GM23338 (cell line): ENCODE results near the gene TARBP2. TPM values are rescaled to one million over a fixed set of nuclear protein-coding genes. Genes with fewer than 3 reads are reported as not detected.

Experiments
- ATAC-seq: fragments of 200-7000 bp; cut with Tn5 transposase; 3 replicates; pipeline ENCODE4 v1.9.1; 2020
- DNase-seq: peaks from one replicate; pipeline ENCODE4 v3.0.0-alpha.2; 2015; ENCODE audit warnings: low spot score
- H2AFZ ChIP-seq: fragments of 200-600 bp; sonication (generic); 2 replicates; pipeline ENCODE4 v1.8.0; 2016; ENCODE audit warnings: antibody characterized with exemption, mild to moderate bottlenecking, moderate library complexity
- H3F3A ChIP-seq: fragments of 200-600 bp; sonication (generic); replicated peaks from 2 replicates; pipeline ENCODE4 v1.8.0; 2017; ENCODE audit warnings: antibody characterized with exemption, mixed run types, low read depth
- H3K27ac ChIP-seq: fragments of 200-600 bp; sonication (generic); 2 replicates; pipeline ENCODE4 v1.6.1; 2016; ENCODE audit warnings: low read depth
- H3K27me3 ChIP-seq: fragments of 200-600 bp; sonication (generic); 2 replicates; pipeline ENCODE4 v1.8.0; 2016; ENCODE audit warnings: mild to moderate bottlenecking, mixed run types, moderate library complexity; ENCODE audit not compliant: insufficient read depth
- H3K36me3 ChIP-seq: fragments of 200-600 bp; sonication (generic); 2 replicates; pipeline ENCODE4 v1.8.0; 2016; ENCODE audit warnings: mild to moderate bottlenecking; ENCODE audit not compliant: insufficient read depth
- H3K4me1 ChIP-seq: fragments of 200-600 bp; sonication (generic); 2 replicates; pipeline ENCODE4 v1.8.0; 2016; ENCODE audit warnings: mild to moderate bottlenecking, moderate library complexity; ENCODE audit not compliant: insufficient read depth
- H3K4me2 ChIP-seq: fragments of 200-600 bp; sonication (generic); 2 replicates; pipeline ENCODE4 v1.7.1; 2017; ENCODE audit warnings: mixed run types
- H3K4me3 ChIP-seq: fragments of 200-600 bp; sonication (generic); 2 replicates; pipeline ENCODE4 v1.6.1; 2016; ENCODE audit warnings: mixed run types
- H3K79me2 ChIP-seq: fragments of 200-600 bp; sonication (generic); replicated peaks from 2 replicates; pipeline ENCODE4 v1.8.0; 2017; ENCODE audit warnings: mild to moderate bottlenecking; ENCODE audit not compliant: insufficient read depth
- H3K9me2 ChIP-seq: fragments of 200-600 bp; sonication (generic); 2 replicates; pipeline ENCODE4 v1.8.0; 2017; ENCODE audit not compliant: insufficient read depth
- H4K20me1 ChIP-seq: fragments of 200-600 bp; sonication (generic); replicated peaks from 2 replicates; pipeline ENCODE4 v1.8.0; 2017; ENCODE audit warnings: mild to moderate bottlenecking; ENCODE audit not compliant: insufficient read depth
- H3K27ac Mint-ChIP-seq: 2 replicates; pipeline ENCODE4 v1.8.0; 2020; ENCODE audit warnings: inconsistent platforms, mild to moderate bottlenecking, moderate library complexity, mixed read lengths
- H3K27me3 Mint-ChIP-seq: 3 replicates; pipeline ENCODE4 v1.8.0; 2022; ENCODE audit warnings: low read depth, mild to moderate bottlenecking, moderate library complexity, mixed read lengths, inconsistent platforms; ENCODE audit not compliant: insufficient read depth, poor library complexity
- H3K36me3 Mint-ChIP-seq: 3 replicates; pipeline ENCODE4 v1.8.0; 2021; ENCODE audit warnings: low read depth, mild to moderate bottlenecking, inconsistent platforms, moderate library complexity, mixed read lengths
- H3K4me1 Mint-ChIP-seq: 3 replicates; pipeline ENCODE4 v1.8.0; 2020; ENCODE audit warnings: mild to moderate bottlenecking, inconsistent platforms, mixed read lengths
- H3K4me3 Mint-ChIP-seq: 3 replicates; pipeline ENCODE4 v1.8.0; 2021; ENCODE audit warnings: moderate library complexity, mild to moderate bottlenecking, inconsistent platforms, mixed read lengths
- H3K9me3 Mint-ChIP-seq: 3 replicates; pipeline ENCODE4 v1.8.0; 2020; ENCODE audit warnings: moderate library complexity, mild to moderate bottlenecking, inconsistent platforms, mixed read lengths
- CREB1 ChIP-seq: fragments of 250-450 bp; sonication (Bioruptor Pico); IDR thresholded peaks from 2 replicates; pipeline ENCODE4 v1.5.0; 2020; ENCODE audit warnings: low read depth, mild to moderate bottlenecking, moderate library complexity
- CTCF ChIP-seq, 2 experiments: fragments of 200-600 bp in 1 of 2; sonication (generic) in 1 of 2; conservative IDR thresholded peaks; 2 replicates each; pipeline versions ENCODE4 v1.5.1 to v1.6.1; 2016 to 2017; ENCODE audit warnings: antibody characterized with exemption in 2 of 2, low read depth in 2 of 2, mild to moderate bottlenecking in 2 of 2, moderate library complexity in 1 of 2
- ETS1 ChIP-seq: IDR thresholded peaks from 2 replicates; pipeline ENCODE4 v1.6.1; 2016; ENCODE audit warnings: antibody characterized with exemption
- EZH2 ChIP-seq: fragments of 200-600 bp; sonication (generic); IDR thresholded peaks from one replicate; pipeline ENCODE4 v1.8.0; 2017; ENCODE audit warnings: antibody characterized with exemption, mild to moderate bottlenecking, low read depth; ENCODE audit not compliant: unreplicated experiment
- EZH2phosphoT487 ChIP-seq: fragments of 200-600 bp; sonication (generic); IDR thresholded peaks from one replicate; pipeline ENCODE4 v1.8.1; 2018; ENCODE audit warnings: antibody characterized with exemption; ENCODE audit not compliant: unreplicated experiment
- JUNB ChIP-seq: IDR thresholded peaks from one replicate; pipeline ENCODE4 v1.6.1; 2016; ENCODE audit warnings: antibody characterized with exemption; ENCODE audit not compliant: unreplicated experiment
- NANOG ChIP-seq: IDR thresholded peaks from 2 replicates; pipeline ENCODE4 v1.6.1; 2016; ENCODE audit warnings: antibody characterized with exemption, borderline replicate concordance
- POLR2AphosphoS5 ChIP-seq: IDR thresholded peaks from 2 replicates; pipeline ENCODE4 v1.6.1; 2016; ENCODE audit warnings: antibody characterized with exemption, low read depth
- REST ChIP-seq: IDR thresholded peaks from one replicate; pipeline ENCODE4 v1.6.1; 2018; ENCODE audit warnings: antibody characterized with exemption; ENCODE audit not compliant: unreplicated experiment
- STAT1 ChIP-seq: IDR thresholded peaks from one replicate; pipeline ENCODE4 v1.6.1; 2016; ENCODE audit warnings: antibody characterized with exemption; ENCODE audit not compliant: unreplicated experiment
- ZNF114 ChIP-seq: fragments of 250-450 bp; sonication (Bioruptor Pico); IDR thresholded peaks from 2 replicates; pipeline ENCODE4 v1.5.0; 2020; ENCODE audit warnings: mild to moderate bottlenecking, moderate library complexity
- ZNF331 ChIP-seq: fragments of 250-450 bp; sonication (Bioruptor Pico); IDR thresholded peaks from 2 replicates; pipeline ENCODE4 v1.5.0; 2020; ENCODE audit warnings: low read depth, mild to moderate bottlenecking, moderate library complexity
- ZNF462 ChIP-seq: fragments of 250-450 bp; sonication (Bioruptor Pico); IDR thresholded peaks from 2 replicates; pipeline ENCODE4 v1.5.0; 2020; ENCODE audit warnings: mild to moderate bottlenecking, moderate library complexity
- polyA plus RNA-seq: library from polyadenylated mRNA; unstranded; fragments of >200 nt; fragmentation: Nextera tagmentation; extraction: Ambion mirVana; gene quantifications from 2 replicates; pipeline ENCODE4 v1.2.1, GENCODE V29; 2016
- total RNA-seq: library from RNA; depleted of rRNA; stranded (reverse); fragments of >200 nt; shearing (Covaris generic); gene quantifications from 2 replicates; pipeline ENCODE4 v1.2.3, GENCODE V29; 2014

TARBP2 gene
- total and polyA plus RNA-seq, 2 experiments from 2014 or later: 57.0 to 83.4 TPM

GRCh38 chr12:53478865-53479264 lies 22.2 kb upstream of the TARBP2 start:
- Mint-ChIP-seq H3K27ac (no peak overlapping the region), H3K4me1 (peaks cover 52% of the 10 kb centered on the region), H3K9me3 (no peaks in the 10 kb centered on the region), H3K4me3 (no peak overlapping the region), H3K27me3 (peaks cover 26% of the 10 kb centered on the region), H3K36me3 (peaks cover 91% of the 10 kb centered on the region)
- Histone ChIP-seq H3K36me3 (peaks cover 57% of the 10 kb centered on the region), H3K4me2 (no peak overlapping the region), H4K20me1 (peaks cover 62% of the 10 kb centered on the region), H3K79me2 (peaks cover 24% of the 10 kb centered on the region), H3K27ac (peak overlapping the region; percentile 71), H3F3A (peaks cover 57% of the 10 kb centered on the region), H3K27me3 (no peaks in the 10 kb centered on the region), H3K4me3 (no peak overlapping the region), H2AFZ (no peak overlapping the region), H3K4me1 (peaks cover 29% of the 10 kb centered on the region), H3K9me2 (no peaks in the 10 kb centered on the region)
- no peak for TF ChIP-seq CTCF (conservative IDR thresholded peaks at IDR 0.05; ENCODE audit: low read depth in 2 of 2)
- TF ChIP-seq REST: no peak
- no peak for TF ChIP-seq ZNF114 (CRISPR knock-in tag)
- TF ChIP-seq ETS1: no peak
- no peak for TF ChIP-seq STAT1
- no peak for TF ChIP-seq EZH2
- TF ChIP-seq POLR2AphosphoS5: no peak
- no peak for TF ChIP-seq ZNF331 (CRISPR knock-in tag)
- TF ChIP-seq NANOG: no peak
- no peak for TF ChIP-seq ZNF462 (CRISPR knock-in tag)
- no peak for TF ChIP-seq CREB1 (CRISPR knock-in tag)
- TF ChIP-seq EZH2phosphoT487: no peak
- no peak for TF ChIP-seq JUNB
- ATAC-seq (no peak), DNase-seq (no peak)
